Body of pancreas (tissue), 4 donors: ENCODE results near the gene KRT82. TPM values are rescaled to one million over a fixed set of nuclear protein-coding genes. Genes with fewer than 3 reads are reported as not detected.

Source experiments
- ATAC-seq: fragments of 150-250 bp; one replicate; pipeline ENCODE4 v1.9.1; 2016
- DNase-seq, 4 donors: peaks; one replicate each; pipeline ENCODE4 v3.0.0-alpha.2; 2019
- H3K27ac ChIP-seq, 4 donors: fragments of 200-600 bp; sonication (generic); 1 replicate in 3 of 4; 2 replicates in 1 of 4; pipeline versions ENCODE4 v1.5.1 to v1.6.1; 2016 to 2019; ENCODE audit warnings: mild to moderate bottlenecking in 1 of 4, mixed read lengths in 1 of 4, moderate library complexity in 1 of 4
- H3K27me3 ChIP-seq, 2 donors: fragments of 200-600 bp; sonication (generic); one replicate each; pipeline ENCODE4 v1.6.0; 2016; ENCODE audit warnings: mild to moderate bottlenecking in 1 of 2
- H3K36me3 ChIP-seq, 2 donors: fragments of 200-600 bp; sonication (generic); replicated peaks in 1 of 2; 2 replicates each; pipeline ENCODE4 v1.5.1; 2016; ENCODE audit warnings: low read depth in 2 of 2; ENCODE audit not compliant: insufficient read depth in 1 of 2
- H3K4me1 ChIP-seq: fragments of 200-600 bp; sonication (generic); one replicate; pipeline ENCODE4 v1.6.0; 2016
- H3K4me3 ChIP-seq, 2 donors: fragments of 200-600 bp; sonication (generic); 1 replicate in 1 of 2; 2 replicates in 1 of 2; pipeline ENCODE4 v1.5.1; 2016 to 2019
- H3K9me3 ChIP-seq, 3 donors: fragments of 200-600 bp; sonication (generic); 1 replicate in 2 of 3; 2 replicates in 1 of 3; pipeline ENCODE4 v1.5.1; 2016
- POLR2A ChIP-seq, 3 donors: fragments of 450-650 bp; IDR thresholded peaks; one replicate each; pipeline ENCODE4 v1.6.1; 2016; ENCODE audit warnings: antibody characterized with exemption in 3 of 3, mild to moderate bottlenecking in 2 of 3
- WGBS, 2 donors: methylation state at CpG; one replicate each; pipeline ENCODE4 v1.1.5; 2017; 5-methylcytosine and 5-hydroxymethylcytosine counted together
- intact Hi-C: fragments of 100-400 bp; cut with DNase I; formaldehyde crosslinking; loops from one replicate; pipeline ENCODE4 v1.15.1; 2023
- total RNA-seq, 2 donors: library from RNA; depleted of rRNA; stranded (reverse); fragments of >200 nt; gene quantifications; one replicate each; pipeline ENCODE4 v1.1.0, GENCODE V29; 2016
- TF ChIP-seq, protein P1 (sequence below), 7 experiments: fragments of 450-650 bp in 4 of 7; fragments of 200-600 bp in 3 of 7; sonication (generic) in 3 of 7; IDR thresholded peaks; one replicate each; pipeline ENCODE4 v1.5.1; 2016 to 2019; ENCODE audit warnings: antibody characterized with exemption in 7 of 7

The KRT82 gene
- total RNA-seq, 2 donors from 2014 or later: not detected

DNA sequence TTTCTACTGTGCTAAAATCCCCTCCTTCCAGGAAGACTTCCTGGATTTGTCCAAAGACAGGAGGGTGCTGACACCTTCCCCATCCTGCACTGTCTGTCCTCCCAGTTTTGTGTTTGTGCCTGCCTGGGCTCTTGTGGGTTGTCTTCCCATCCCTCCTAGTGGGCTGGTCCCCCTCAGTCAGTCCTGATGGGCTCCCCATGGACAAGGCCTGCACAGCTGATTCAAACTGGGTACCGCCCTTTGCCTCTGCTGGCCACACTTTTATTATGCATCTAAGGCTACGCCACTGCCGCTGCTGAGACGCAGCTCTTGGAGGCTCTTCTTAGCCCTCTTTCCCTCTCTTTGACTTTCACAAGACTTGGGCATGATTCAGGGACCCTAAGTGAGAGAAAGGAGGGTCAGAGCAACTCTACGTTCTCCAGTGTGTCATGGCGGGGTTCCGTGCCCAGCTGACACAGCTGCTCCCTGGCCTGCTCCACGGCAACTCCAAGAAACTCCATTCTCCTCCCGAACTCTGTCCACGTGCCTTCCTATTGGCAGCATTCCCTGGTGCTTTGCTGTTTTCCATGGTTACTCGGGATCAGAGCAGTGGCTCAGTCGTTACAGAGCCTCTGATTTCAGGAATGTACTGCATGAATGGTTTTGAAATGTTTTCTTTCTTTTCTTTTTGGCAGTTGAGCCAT, 35.1 kb downstream of the KRT82 start:
- H3K36me3 ChIP-seq: no peaks in the 10 kb centered on the region
- no peak overlapping the region for H3K4me3 ChIP-seq
- DNase-seq (peak in 3 of 4 donors; percentile 25 to 55 (median 35)), ATAC-seq (peak; percentile 28)
- intact Hi-C loops: loop anchor here (5.0 kb wide), 1 partner anchor 506 kb away; no protein-coding TSS in a partner anchor
- TF ChIP-seq, protein P1, sequence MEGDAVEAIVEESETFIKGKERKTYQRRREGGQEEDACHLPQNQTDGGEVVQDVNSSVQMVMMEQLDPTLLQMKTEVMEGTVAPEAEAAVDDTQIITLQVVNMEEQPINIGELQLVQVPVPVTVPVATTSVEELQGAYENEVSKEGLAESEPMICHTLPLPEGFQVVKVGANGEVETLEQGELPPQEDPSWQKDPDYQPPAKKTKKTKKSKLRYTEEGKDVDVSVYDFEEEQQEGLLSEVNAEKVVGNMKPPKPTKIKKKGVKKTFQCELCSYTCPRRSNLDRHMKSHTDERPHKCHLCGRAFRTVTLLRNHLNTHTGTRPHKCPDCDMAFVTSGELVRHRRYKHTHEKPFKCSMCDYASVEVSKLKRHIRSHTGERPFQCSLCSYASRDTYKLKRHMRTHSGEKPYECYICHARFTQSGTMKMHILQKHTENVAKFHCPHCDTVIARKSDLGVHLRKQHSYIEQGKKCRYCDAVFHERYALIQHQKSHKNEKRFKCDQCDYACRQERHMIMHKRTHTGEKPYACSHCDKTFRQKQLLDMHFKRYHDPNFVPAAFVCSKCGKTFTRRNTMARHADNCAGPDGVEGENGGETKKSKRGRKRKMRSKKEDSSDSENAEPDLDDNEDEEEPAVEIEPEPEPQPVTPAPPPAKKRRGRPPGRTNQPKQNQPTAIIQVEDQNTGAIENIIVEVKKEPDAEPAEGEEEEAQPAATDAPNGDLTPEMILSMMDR (IDR thresholded peaks at IDR 0.05): no peak
- no peak for TF ChIP-seq POLR2A (IDR thresholded peaks at IDR 0.05)
- peaks cover 3% of the 10 kb centered on the region for H3K4me1 ChIP-seq
- no peak overlapping the region for H3K27ac ChIP-seq
- no peaks in the 10 kb centered on the region for H3K27me3 ChIP-seq
- H3K9me3 ChIP-seq: no peaks in the 10 kb centered on the region
- WGBS, 2 donors: 72 to 81% methylated on average over 12 of the region's 12 CpGs

DNA sequence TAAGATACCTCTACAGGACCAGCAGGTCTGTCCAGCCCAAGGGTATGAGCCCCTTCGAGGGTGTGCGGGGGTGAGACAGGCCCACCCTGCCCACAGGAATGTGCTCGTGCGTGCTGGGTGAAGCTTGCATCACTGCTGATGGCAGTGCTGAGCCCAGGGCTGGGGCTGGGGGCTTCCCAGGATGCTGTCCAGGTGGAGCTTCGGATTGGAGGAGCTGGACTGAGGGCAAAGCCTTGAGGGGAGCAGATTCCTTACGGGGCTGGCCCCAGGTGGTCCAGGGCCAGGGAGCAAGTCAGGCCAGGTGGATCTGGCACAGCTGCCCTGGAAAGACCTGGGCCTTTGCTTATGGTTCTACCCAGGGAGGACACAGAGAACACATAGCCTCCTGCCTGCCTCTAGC, 36.3 kb downstream of the KRT82 start:
- intact Hi-C loops: loop anchor here (5.0 kb wide), 1 partner anchor 507 kb away; no protein-coding TSS in a partner anchor

DNA sequence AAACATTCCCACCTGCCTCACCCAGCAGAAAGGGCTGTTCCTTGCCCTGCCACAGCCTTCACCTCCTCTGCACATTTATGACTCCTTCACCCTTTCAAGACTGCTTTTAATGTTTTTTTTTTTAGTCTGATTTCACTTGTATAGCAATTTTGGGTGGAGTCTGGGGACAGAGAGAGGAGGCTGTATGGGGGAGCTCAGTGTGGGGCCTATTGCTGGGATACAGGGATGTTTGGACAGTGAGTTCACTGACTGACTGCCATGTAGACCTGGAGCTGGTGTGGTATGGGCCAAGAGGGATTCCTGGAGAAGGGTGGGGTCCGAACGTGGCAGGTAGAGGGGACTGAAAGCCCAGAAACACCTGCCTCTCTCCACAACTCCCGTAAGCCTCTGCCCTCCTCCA, 36.9 kb downstream of the KRT82 start:
- TF ChIP-seq, protein P1 (IDR thresholded peaks at IDR 0.05): no peak
- no peak for TF ChIP-seq POLR2A (IDR thresholded peaks at IDR 0.05)
- no peaks in the 10 kb centered on the region for H3K36me3 ChIP-seq
- no peaks in the 10 kb centered on the region for H3K9me3 ChIP-seq
- H3K27me3 ChIP-seq: no peaks in the 10 kb centered on the region
- intact Hi-C loops: no loop called here
- H3K27ac ChIP-seq: no peak overlapping the region
- no peak for ATAC-seq
- 67 to 72% methylated on average over 3 of the region's 3 CpGs for WGBS, 2 donors
- DNase-seq: no peak
- H3K4me3 ChIP-seq: no peak overlapping the region
- peaks cover 7% of the 10 kb centered on the region for H3K4me1 ChIP-seq

More for the DNA sequence above, 36.3 kb downstream of the KRT82 start:
- Histone ChIP-seq H3K4me1 (peaks cover 7% of the 10 kb centered on the region), H3K4me3 (no peak overlapping the region), H3K27me3 (no peaks in the 10 kb centered on the region), H3K36me3 (no peaks in the 10 kb centered on the region), H3K27ac (no peak overlapping the region), H3K9me3 (no peaks in the 10 kb centered on the region)
- DNase-seq (no peak), ATAC-seq (no peak)
- TF ChIP-seq POLR2A (IDR thresholded peaks at IDR 0.05): no peak
- 83 to 100% methylated on average over 1 to 3 of the region's 6 CpGs for WGBS, 2 donors

DNA sequence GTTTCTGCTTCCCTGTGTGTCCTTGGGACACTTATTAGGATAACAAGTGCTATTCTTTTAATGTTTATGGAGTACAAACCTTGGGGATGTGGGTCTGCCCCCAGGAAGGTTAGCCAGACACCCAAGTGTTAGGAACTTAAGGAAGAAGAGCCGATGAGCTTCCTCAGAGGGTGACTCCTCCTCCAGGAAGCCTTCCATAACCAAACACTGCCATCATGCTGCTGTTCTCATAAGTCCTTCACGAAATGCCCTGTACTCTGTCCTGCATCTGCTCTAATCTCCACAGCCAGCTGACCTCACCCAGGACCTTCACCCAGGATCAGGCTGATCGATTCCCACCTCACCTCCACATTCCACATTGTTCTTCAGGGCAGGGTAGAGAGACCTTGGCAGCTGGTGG, 37.6 kb downstream of the KRT82 start:
- Histone ChIP-seq H3K9me3 (no peaks in the 10 kb centered on the region), H3K27ac (no peak overlapping the region), H3K27me3 (no peaks in the 10 kb centered on the region), H3K4me1 (peaks cover 7% of the 10 kb centered on the region), H3K4me3 (no peak overlapping the region), H3K36me3 (no peaks in the 10 kb centered on the region)
- TF ChIP-seq POLR2A (IDR thresholded peaks at IDR 0.05): no peak
- TF ChIP-seq, protein P1 (IDR thresholded peaks at IDR 0.05): no peak
- no peak for ATAC-seq
- 59 to 67% methylated on average over 3 of the region's 3 CpGs for WGBS, 2 donors
- intact Hi-C loops: no loop called here
- DNase-seq: no peak

DNA sequence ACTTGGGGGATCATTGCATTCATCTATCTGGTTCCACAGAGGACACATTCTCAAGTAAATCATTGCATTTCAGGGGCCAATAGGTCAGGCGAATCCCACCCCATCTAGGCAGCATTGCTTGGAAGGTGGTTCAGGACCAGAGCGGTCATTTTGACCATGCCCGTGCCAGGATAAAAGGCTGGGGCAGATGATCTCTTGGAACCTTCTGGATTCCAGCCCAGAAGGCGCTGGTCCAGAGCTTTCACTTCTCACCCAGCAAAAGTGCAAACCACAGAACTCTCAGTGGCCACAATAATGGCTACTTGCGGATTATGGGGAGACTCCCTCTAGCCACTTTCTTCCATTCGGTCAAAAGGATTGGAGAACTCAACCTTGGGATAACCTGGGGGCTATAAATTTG, 38.3 kb downstream of the KRT82 start:
- H3K27me3 ChIP-seq: no peaks in the 10 kb centered on the region
- H3K4me3 ChIP-seq: no peak overlapping the region
- no peak overlapping the region for H3K27ac ChIP-seq
- H3K9me3 ChIP-seq: no peaks in the 10 kb centered on the region
- intact Hi-C loops: no loop called here
- TF ChIP-seq, protein P1 (IDR thresholded peaks at IDR 0.05): no peak
- no peak for TF ChIP-seq POLR2A (IDR thresholded peaks at IDR 0.05)
- 85 to 91% methylated on average over 5 to 6 of the region's 6 CpGs for WGBS, 2 donors
- H3K36me3 ChIP-seq: no peaks in the 10 kb centered on the region
- ATAC-seq (no peak), DNase-seq (no peak)
- H3K4me1 ChIP-seq: peaks cover 7% of the 10 kb centered on the region
